ENCODE results near the gene CD28. TPM values are rescaled to one million over a fixed set of nuclear protein-coding genes. Genes with fewer than 3 reads are reported as not detected.

Gene CD28
- total and polyA plus RNA-seq, 10 of the 15 experiments (the other 5 are each of a cell fraction or from before 2014, with no cell fraction given) = 0.03 to 0.23 (median 0.04) TPM; not detected in 7

DNA sequence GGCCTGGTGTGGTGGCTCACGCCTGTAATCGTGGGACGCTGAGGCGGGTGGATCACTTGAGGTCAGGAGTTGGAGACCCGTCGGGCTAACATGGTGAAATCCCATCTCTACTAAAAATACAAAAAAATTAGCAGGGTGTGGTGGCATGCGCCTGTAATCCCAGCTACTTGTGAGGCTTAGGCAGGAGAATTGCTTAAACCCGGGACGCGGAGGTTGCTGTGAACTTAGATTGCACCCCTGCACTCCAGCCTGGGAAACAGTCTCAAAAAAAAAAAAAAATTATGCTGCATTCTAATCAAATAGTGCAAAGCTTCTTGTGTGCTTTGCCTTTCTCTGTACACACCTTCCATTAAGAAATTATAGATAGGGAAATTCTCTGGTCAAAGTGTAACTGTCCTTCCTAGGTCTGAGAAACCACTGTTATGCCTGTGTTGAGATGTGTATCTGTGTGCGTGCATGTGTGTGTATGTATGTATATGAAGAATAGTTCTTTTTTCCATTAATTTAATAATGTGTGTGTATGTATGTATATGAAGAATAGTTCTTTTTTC lies 2.5 kb downstream of the CD28 start (continued):
- TF ChIP-seq RAD21 (IDR thresholded peaks at IDR 0.05; ENCODE audit: insufficient read depth, low read depth, low read length) (no peak), MXI1 (IDR thresholded peaks at IDR 0.05; ENCODE audit: low read depth, low read length) (no peak), CBX5 (IDR thresholded peaks at IDR 0.05; ENCODE audit: low read depth) (no peak), IRF4 (IDR thresholded peaks at IDR 0.05; ENCODE audit: low read depth, low read length) (no peak)
- TF ChIP-seq, protein P1, sequence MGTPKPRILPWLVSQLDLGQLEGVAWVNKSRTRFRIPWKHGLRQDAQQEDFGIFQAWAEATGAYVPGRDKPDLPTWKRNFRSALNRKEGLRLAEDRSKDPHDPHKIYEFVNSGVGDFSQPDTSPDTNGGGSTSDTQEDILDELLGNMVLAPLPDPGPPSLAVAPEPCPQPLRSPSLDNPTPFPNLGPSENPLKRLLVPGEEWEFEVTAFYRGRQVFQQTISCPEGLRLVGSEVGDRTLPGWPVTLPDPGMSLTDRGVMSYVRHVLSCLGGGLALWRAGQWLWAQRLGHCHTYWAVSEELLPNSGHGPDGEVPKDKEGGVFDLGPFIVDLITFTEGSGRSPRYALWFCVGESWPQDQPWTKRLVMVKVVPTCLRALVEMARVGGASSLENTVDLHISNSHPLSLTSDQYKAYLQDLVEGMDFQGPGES (IDR thresholded peaks at IDR 0.05) = no peak
- TF ChIP-seq, protein P2, sequence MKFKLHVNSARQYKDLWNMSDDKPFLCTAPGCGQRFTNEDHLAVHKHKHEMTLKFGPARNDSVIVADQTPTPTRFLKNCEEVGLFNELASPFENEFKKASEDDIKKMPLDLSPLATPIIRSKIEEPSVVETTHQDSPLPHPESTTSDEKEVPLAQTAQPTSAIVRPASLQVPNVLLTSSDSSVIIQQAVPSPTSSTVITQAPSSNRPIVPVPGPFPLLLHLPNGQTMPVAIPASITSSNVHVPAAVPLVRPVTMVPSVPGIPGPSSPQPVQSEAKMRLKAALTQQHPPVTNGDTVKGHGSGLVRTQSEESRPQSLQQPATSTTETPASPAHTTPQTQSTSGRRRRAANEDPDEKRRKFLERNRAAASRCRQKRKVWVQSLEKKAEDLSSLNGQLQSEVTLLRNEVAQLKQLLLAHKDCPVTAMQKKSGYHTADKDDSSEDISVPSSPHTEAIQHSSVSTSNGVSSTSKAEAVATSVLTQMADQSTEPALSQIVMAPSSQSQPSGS (IDR thresholded peaks at IDR 0.05; ENCODE audit: low read length) = no peak

DNA sequence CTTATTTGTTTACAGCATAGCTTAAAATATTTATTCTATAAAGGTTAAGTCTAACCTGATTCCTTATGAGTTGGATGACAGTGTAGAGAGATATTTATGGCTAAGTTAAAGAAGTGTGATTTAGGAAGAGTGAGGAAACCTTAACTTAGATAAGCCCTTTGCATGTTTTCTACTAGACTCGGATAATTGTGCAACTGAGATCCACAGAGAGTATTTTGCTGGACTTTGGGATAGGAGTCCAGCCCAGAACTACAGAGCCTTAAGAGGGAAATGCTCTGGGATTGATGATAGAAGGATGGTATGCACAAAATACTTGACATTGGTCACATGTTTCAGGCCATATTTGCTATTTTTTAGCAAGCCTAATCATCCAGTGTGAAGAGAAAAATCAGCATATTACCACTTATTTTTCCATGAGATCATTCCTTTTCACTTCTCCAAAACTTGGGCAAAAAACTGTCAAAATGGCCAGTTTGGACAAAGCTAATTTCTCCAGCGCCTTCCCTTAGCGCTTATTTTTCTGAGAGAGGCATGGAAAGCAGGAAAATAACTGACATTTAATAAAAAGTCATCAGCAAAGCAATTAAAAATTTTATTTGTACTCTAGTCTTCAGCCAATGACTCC lies 3.1 kb downstream of the CD28 start:
- Histone ChIP-seq H3K36me3 (ENCODE audit: control insufficient read depth in 2 of 2, insufficient read depth in 2 of 2, low read length in 1 of 2) (no peaks in the 10 kb centered on the region), H3K9me3 (replicated peaks; ENCODE audit: control insufficient read depth, insufficient read depth, low read length) (no peaks in the 10 kb centered on the region; the same call in 2 of the 3 replicates), H3K27me3 (replicated peaks in 1 of 2; ENCODE audit: control insufficient read depth in 2 of 2, insufficient read depth in 2 of 2, low read length in 1 of 2) (no peaks in the 10 kb centered on the region), H3K27ac (ENCODE audit: control insufficient read depth, insufficient read depth) (no peak overlapping the region), H3K79me2 (ENCODE audit: control insufficient read depth, insufficient read depth, low read length) (no peaks in the 10 kb centered on the region), H3K9ac (ENCODE audit: control insufficient read depth, insufficient read depth, low read length) (no peak overlapping the region), H3K4me1 (ENCODE audit: control insufficient read depth, insufficient read depth, low read length) (peaks cover 4% of the 10 kb centered on the region; the same call in 1 of the 2 replicates), H3K4me2 (ENCODE audit: control insufficient read depth, insufficient read depth) (no peak overlapping the region), H4K20me1 (ENCODE audit: control insufficient read depth, insufficient read depth) (no peaks in the 10 kb centered on the region), H3K4me3 (no peak overlapping the region), H2AFZ (ENCODE audit: control insufficient read depth, low read depth, low read length) (no peak overlapping the region)
- no TSS peak for BruUV-seq (replicated peaks)
- in situ Hi-C loops (cut with MboI) = no loop called here
- ChIA-PET RAD21 (ENCODE audit: unreplicated experiment) (no interaction called here), POLR2A (interaction anchor here (1.1 kb wide), 1 partner anchor 11 kb away, joined by 5 read pairs; no protein-coding TSS in a partner anchor), SMC1A (ENCODE audit: uncharacterized antibody, unreplicated experiment) (interaction anchor here (0.6 kb wide), 1 partner anchor 172 kb away, joined by 3 read pairs; no protein-coding TSS in a partner anchor), CTCF (no interaction called here)
- WGBS (ENCODE audit: insufficient coverage, insufficient replicate concordance, low lambda C conversion rate, missing lambda C conversion rate) = 82% methylated on average over 3 of the region's 3 CpGs
- DNase-seq (ENCODE audit: low read depth, low spot score) (no peak), FAIRE-seq (no peak), ATAC-seq (no peak)
- intact Hi-C loops (cut with micrococcal nuclease; ENCODE audit: unreplicated experiment) = no loop called here
- TF ChIP-seq, protein P3, sequence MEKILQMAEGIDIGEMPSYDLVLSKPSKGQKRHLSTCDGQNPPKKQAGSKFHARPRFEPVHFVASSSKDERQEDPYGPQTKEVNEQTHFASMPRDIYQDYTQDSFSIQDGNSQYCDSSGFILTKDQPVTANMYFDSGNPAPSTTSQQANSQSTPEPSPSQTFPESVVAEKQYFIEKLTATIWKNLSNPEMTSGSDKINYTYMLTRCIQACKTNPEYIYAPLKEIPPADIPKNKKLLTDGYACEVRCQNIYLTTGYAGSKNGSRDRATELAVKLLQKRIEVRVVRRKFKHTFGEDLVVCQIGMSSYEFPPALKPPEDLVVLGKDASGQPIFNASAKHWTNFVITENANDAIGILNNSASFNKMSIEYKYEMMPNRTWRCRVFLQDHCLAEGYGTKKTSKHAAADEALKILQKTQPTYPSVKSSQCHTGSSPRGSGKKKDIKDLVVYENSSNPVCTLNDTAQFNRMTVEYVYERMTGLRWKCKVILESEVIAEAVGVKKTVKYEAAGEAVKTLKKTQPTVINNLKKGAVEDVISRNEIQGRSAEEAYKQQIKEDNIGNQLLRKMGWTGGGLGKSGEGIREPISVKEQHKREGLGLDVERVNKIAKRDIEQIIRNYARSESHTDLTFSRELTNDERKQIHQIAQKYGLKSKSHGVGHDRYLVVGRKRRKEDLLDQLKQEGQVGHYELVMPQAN (conservative IDR thresholded peaks at IDR 0.05) = no peak
- TF ChIP-seq NFXL1 (IDR thresholded peaks at IDR 0.05; ENCODE audit: borderline replicate concordance) (no peak), BACH1 (IDR thresholded peaks at IDR 0.05; ENCODE audit: borderline replicate concordance) (no peak), CREB1 (IDR thresholded peaks at IDR 0.05; ENCODE audit: low read depth) (no peak)
- TF ChIP-seq, protein P4, sequence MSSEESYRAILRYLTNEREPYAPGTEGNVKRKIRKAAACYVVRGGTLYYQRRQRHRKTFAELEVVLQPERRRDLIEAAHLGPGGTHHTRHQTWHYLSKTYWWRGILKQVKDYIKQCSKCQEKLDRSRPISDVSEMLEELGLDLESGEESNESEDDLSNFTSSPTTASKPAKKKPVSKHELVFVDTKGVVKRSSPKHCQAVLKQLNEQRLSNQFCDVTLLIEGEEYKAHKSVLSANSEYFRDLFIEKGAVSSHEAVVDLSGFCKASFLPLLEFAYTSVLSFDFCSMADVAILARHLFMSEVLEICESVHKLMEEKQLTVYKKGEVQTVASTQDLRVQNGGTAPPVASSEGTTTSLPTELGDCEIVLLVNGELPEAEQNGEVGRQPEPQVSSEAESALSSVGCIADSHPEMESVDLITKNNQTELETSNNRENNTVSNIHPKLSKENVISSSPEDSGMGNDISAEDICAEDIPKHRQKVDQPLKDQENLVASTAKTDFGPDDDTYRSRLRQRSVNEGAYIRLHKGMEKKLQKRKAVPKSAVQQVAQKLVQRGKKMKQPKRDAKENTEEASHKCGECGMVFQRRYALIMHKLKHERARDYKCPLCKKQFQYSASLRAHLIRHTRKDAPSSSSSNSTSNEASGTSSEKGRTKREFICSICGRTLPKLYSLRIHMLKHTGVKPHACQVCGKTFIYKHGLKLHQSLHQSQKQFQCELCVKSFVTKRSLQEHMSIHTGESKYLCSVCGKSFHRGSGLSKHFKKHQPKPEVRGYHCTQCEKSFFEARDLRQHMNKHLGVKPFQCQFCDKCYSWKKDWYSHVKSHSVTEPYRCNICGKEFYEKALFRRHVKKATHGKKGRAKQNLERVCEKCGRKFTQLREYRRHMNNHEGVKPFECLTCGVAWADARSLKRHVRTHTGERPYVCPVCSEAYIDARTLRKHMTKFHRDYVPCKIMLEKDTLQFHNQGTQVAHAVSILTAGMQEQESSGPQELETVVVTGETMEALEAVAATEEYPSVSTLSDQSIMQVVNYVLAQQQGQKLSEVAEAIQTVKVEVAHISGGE (CRISPR knock-in tag; IDR thresholded peaks at IDR 0.05) = no peak
- TF ChIP-seq, protein P2 (IDR thresholded peaks at IDR 0.05; ENCODE audit: low read length) = no peak

All from GM12878 (cell line).